H1 (cell line): ENCODE measurements around the gene PDIA3. TPM values are rescaled to one million over a fixed set of nuclear protein-coding genes. Genes with fewer than 3 reads are reported as not detected.

Source experiments
- CTCF ChIA-PET: fragments of 300-600 bp; sonication (Branson Sonifier 250); formaldehyde crosslinking; loops from one replicate; lab custom pipeline; 2021; ENCODE audit not compliant: partially characterized antibody; lab: Charles Lee
- POLR2A ChIA-PET: fragments of 300-600 bp; sonication (Branson Sonifier 250); formaldehyde crosslinking; loops from one replicate; lab custom pipeline; 2021; ENCODE audit warnings: inconsistent platforms; ENCODE audit not compliant: partially characterized antibody; lab: Charles Lee
- DNase-seq, 2 experiments: peaks; one replicate each; pipeline versions ENCODE4 v3.0.0 to v3.0.0-alpha.2; 2010 to 2022; ENCODE audit warnings: low spot score in 2 of 2, low read depth in 1 of 2, mixed read lengths in 1 of 2
- FAIRE-seq: peaks from 2 replicates; lab custom pipeline; 2011; peaks lifted over from hg19 to GRCh38; lab: Jason Lieb, UNC
- H2AFZ ChIP-seq: 2 replicates; pipeline ENCODE4 v1.8.1; 2012; ENCODE audit warnings: low read length, inconsistent platforms
- H2AK5ac ChIP-seq: 2 replicates; pipeline ENCODE4 v1.6.1; 2013; ENCODE audit warnings: low read depth, low read length
- H2BK120ac ChIP-seq: replicated peaks from 2 replicates; pipeline ENCODE3; 2013; ENCODE audit warnings: low read depth, low read length, inconsistent platforms
- H2BK12ac ChIP-seq: 2 replicates; pipeline ENCODE4 v1.6.1; 2013; ENCODE audit warnings: low read depth, low read length
- H2BK15ac ChIP-seq: 2 replicates; pipeline ENCODE4 v1.6.1; 2013; ENCODE audit warnings: low read length
- H2BK20ac ChIP-seq: 2 replicates; pipeline ENCODE4 v1.6.1; 2013; ENCODE audit warnings: low read length
- H2BK5ac ChIP-seq: 2 replicates; pipeline ENCODE4 v1.6.1; 2013; ENCODE audit warnings: low read depth, low read length
- H3K14ac ChIP-seq: 2 replicates; pipeline ENCODE4 v1.6.1; 2013; ENCODE audit warnings: inconsistent platforms; ENCODE audit not compliant: insufficient read length
- H3K18ac ChIP-seq: 2 replicates; pipeline ENCODE4 v1.6.1; 2013; ENCODE audit warnings: low read length; ENCODE audit errors: extremely low read depth
- H3K23ac ChIP-seq: 2 replicates; pipeline ENCODE4 v1.6.1; 2013; ENCODE audit warnings: inconsistent platforms; ENCODE audit not compliant: insufficient read length
- H3K23me2 ChIP-seq: 2 replicates; pipeline ENCODE4 v1.6.1; 2013; ENCODE audit warnings: low read depth, low read length
- H3K27ac ChIP-seq: 2 replicates; pipeline ENCODE4 v1.6.1; 2011; ENCODE audit warnings: low read depth, low read length, inconsistent platforms
- H3K27me3 ChIP-seq, 4 experiments: replicated peaks in 1 of 4; 1 replicate in 1 of 4; 2 replicates in 3 of 4; pipeline versions ENCODE4 v1.6.1 to v1.8.1; 2011 to 2013; ENCODE audit warnings: low read length in 3 of 4, mild to moderate bottlenecking in 3 of 4, inconsistent platforms in 2 of 4, mixed read lengths in 2 of 4, moderate library complexity in 1 of 4; ENCODE audit not compliant: control insufficient read depth in 3 of 4, insufficient read depth in 3 of 4; ENCODE audit errors: extremely low read depth in 1 of 4
- H3K36me3 ChIP-seq, 4 experiments: 2 replicates each; pipeline versions ENCODE4 v1.6.1 to v1.8.1; 2011 to 2013; ENCODE audit warnings: mild to moderate bottlenecking in 4 of 4, low read length in 3 of 4, moderate library complexity in 2 of 4, control low read depth in 1 of 4, inconsistent platforms in 1 of 4; ENCODE audit not compliant: insufficient read depth in 4 of 4, control insufficient read depth in 2 of 4
- H3K4ac ChIP-seq: replicated peaks from 2 replicates; pipeline ENCODE3; 2013; ENCODE audit warnings: low read length, low read depth, mixed read lengths, inconsistent platforms; ENCODE audit not compliant: insufficient read length
- H3K4me1 ChIP-seq, 4 experiments: replicated peaks in 1 of 4; 1 replicate in 1 of 4; 2 replicates in 3 of 4; pipeline versions ENCODE4 v1.6.1 to v1.8.1; 2011 to 2013; ENCODE audit warnings: low read length in 3 of 4, inconsistent platforms in 2 of 4, mixed read lengths in 1 of 4; ENCODE audit not compliant: insufficient read depth in 4 of 4, control insufficient read depth in 3 of 4
- H3K4me2 ChIP-seq, 2 experiments: 2 replicates each; pipeline versions ENCODE4 v1.6.1 to v1.8.1; 2011 to 2013; ENCODE audit warnings: low read depth in 2 of 2, low read length in 2 of 2, control low read depth in 1 of 2, inconsistent platforms in 1 of 2, mild to moderate bottlenecking in 1 of 2; ENCODE audit not compliant: insufficient read depth in 1 of 2
- H3K4me3 ChIP-seq, 4 experiments: fragments of 200-600, 300-600 bp in 1 of 4; sonication (generic), shearing (Covaris generic), sonication (Bioruptor Twin) in 1 of 4; 2 replicates each; pipeline versions ENCODE4 v1.5.1 to v1.8.1; 2011 to 2016; ENCODE audit warnings: low read length in 4 of 4, low read depth in 3 of 4, control low read depth in 2 of 4, inconsistent platforms in 2 of 4, mild to moderate bottlenecking in 2 of 4, mixed read lengths in 1 of 4, moderate library complexity in 1 of 4; ENCODE audit not compliant: insufficient read depth in 2 of 4; ENCODE audit errors: extremely low read depth in 1 of 4
- H3K56ac ChIP-seq: replicated peaks from 2 replicates; pipeline ENCODE3; 2013; ENCODE audit warnings: low read depth, mild to moderate bottlenecking, mixed read lengths, low read length, inconsistent platforms; ENCODE audit not compliant: insufficient read length
- H3K79me1 ChIP-seq: 2 replicates; pipeline ENCODE4 v1.6.1; 2013; ENCODE audit warnings: low read depth, low read length, control low read depth
- H3K79me2 ChIP-seq, 2 experiments: 2 replicates each; pipeline versions ENCODE4 v1.6.1 to v1.8.1; 2012 to 2013; ENCODE audit warnings: low read length in 2 of 2, mild to moderate bottlenecking in 2 of 2, inconsistent platforms in 1 of 2; ENCODE audit not compliant: insufficient read depth in 2 of 2, control insufficient read depth in 1 of 2
- H3K9ac ChIP-seq, 4 experiments: replicated peaks in 1 of 4; 1 replicate in 1 of 4; 2 replicates in 3 of 4; pipeline versions ENCODE4 v1.6.1 to v1.8.1; 2011 to 2013; ENCODE audit warnings: low read depth in 3 of 4, low read length in 3 of 4, control low read depth in 2 of 4, mild to moderate bottlenecking in 2 of 4, moderate library complexity in 2 of 4, inconsistent platforms in 1 of 4; ENCODE audit errors: extremely low read depth in 1 of 4
- H3K9me3 ChIP-seq, 2 experiments: 2 replicates each; pipeline versions ENCODE4 v1.6.1 to v1.8.1; 2012 to 2013; ENCODE audit warnings: mild to moderate bottlenecking in 2 of 2, moderate library complexity in 2 of 2, control low read depth in 1 of 2, inconsistent platforms in 1 of 2, low read depth in 1 of 2, low read length in 1 of 2, mixed read lengths in 1 of 2; ENCODE audit not compliant: insufficient read depth in 2 of 2
- H4K20me1 ChIP-seq, 2 experiments: replicated peaks in 1 of 2; 2 replicates each; pipeline versions ENCODE3 to v1.8.1; 2011 to 2013; ENCODE audit warnings: inconsistent platforms in 2 of 2, low read length in 2 of 2, mild to moderate bottlenecking in 1 of 2; ENCODE audit not compliant: insufficient read depth in 2 of 2, control insufficient read depth in 1 of 2
- H4K5ac ChIP-seq: 2 replicates; pipeline ENCODE4 v1.6.1; 2013; ENCODE audit warnings: low read length, low read depth, mixed read lengths, inconsistent platforms; ENCODE audit not compliant: insufficient read length
- H4K8ac ChIP-seq: 2 replicates; pipeline ENCODE4 v1.8.0; 2013; ENCODE audit warnings: mild to moderate bottlenecking, moderate library complexity, low read length, inconsistent platforms; ENCODE audit not compliant: insufficient read depth; ENCODE audit errors: extremely low read depth
- H4K91ac ChIP-seq: replicated peaks from 2 replicates; pipeline ENCODE3; 2013; ENCODE audit warnings: low read length, mixed read lengths, inconsistent platforms; ENCODE audit not compliant: insufficient read length
- ASH2L ChIP-seq: fragments of 200-600, 300-600 bp; sonication (generic); IDR thresholded peaks from one replicate; pipeline ENCODE4 v1.7.1; 2017; ENCODE audit warnings: low read length
- EGR1 ChIP-seq: IDR thresholded peaks from 2 replicates; pipeline ENCODE4 v1.6.1; 2011; ENCODE audit warnings: low read depth, low read length, borderline replicate concordance
- EZH2 ChIP-seq: fragments of 200-600 bp; sonication (generic); IDR thresholded peaks from 2 replicates; pipeline ENCODE4 v1.7.1; 2012; ENCODE audit warnings: low read depth, mild to moderate bottlenecking, moderate library complexity, low read length, inconsistent platforms; ENCODE audit not compliant: severe bottlenecking
- KDM4A ChIP-seq: IDR thresholded peaks from one replicate; pipeline ENCODE4 v1.7.1; 2012; ENCODE audit warnings: low read depth, mild to moderate bottlenecking, moderate library complexity, low read length, inconsistent platforms; ENCODE audit not compliant: severe bottlenecking
- PHF8 ChIP-seq: fragments of 200-600 bp; sonication (generic); conservative IDR thresholded peaks from 2 replicates; pipeline ENCODE4 v1.7.1; 2012; ENCODE audit warnings: low read depth, mild to moderate bottlenecking, inconsistent platforms, low read length, moderate library complexity
- RAD21 ChIP-seq, 2 experiments: IDR thresholded peaks in 1 of 2; conservative IDR thresholded peaks in 1 of 2; 2 replicates each; pipeline ENCODE4 v1.6.1; 2011; ENCODE audit warnings: low read depth in 2 of 2, low read length in 2 of 2, improper control_type of control experiment in 1 of 2, inconsistent platforms in 1 of 2, mild to moderate bottlenecking in 1 of 2, moderate library complexity in 1 of 2
- SAP30 ChIP-seq: fragments of 300-600 bp; sonication (generic); IDR thresholded peaks from 2 replicates; pipeline ENCODE4 v1.7.1; 2012; ENCODE audit warnings: low read length, moderate library complexity, mild to moderate bottlenecking, inconsistent platforms; ENCODE audit not compliant: insufficient read depth, insufficient replicate concordance
- SIN3A ChIP-seq, 2 experiments: IDR thresholded peaks in 1 of 2; conservative IDR thresholded peaks in 1 of 2; 2 replicates each; pipeline ENCODE4 v1.6.1; 2011 to 2012; ENCODE audit warnings: low read length in 2 of 2, improper control_type of control experiment in 1 of 2, low read depth in 1 of 2, mild to moderate bottlenecking in 1 of 2
- WGBS, 2 experiments: shearing (Covaris generic) in 1 of 2; methylation state at CpG; one replicate each; pipeline versions ENCODE4 v1.1.6 to v1.1.7; 2013 to 2015; ENCODE audit warnings: low lambda C conversion rate in 2 of 2, mixed read lengths in 2 of 2, inconsistent platforms in 1 of 2, low coverage in 1 of 2, missing lambda C conversion rate in 1 of 2; ENCODE audit not compliant: insufficient replicate concordance in 2 of 2, insufficient coverage in 1 of 2, insufficient read length in 1 of 2; ENCODE audit errors: extremely low coverage in 1 of 2, missing lambda C conversion rate in 1 of 2; 5-methylcytosine and 5-hydroxymethylcytosine counted together
- polyA plus RNA-seq, 7 experiments: library from polyadenylated mRNA; depleted of rRNA in 3 of 7; stranded (reverse) in 5 of 7; unstranded in 2 of 7; fragments of >200 nt in 5 of 7; fragments of 200-250 nt in 2 of 7; gene quantifications; 1 replicate in 5 of 7; 2 replicates in 1 of 7; 4 replicates in 1 of 7; pipeline versions ENCODE4 v1.2.1 to v1.2.3, GENCODE V29; 2011 to 2013; ENCODE audit warnings: missing spikeins in 2 of 7, mixed read lengths in 2 of 7
- total RNA-seq: library from RNA; stranded (reverse); fragmentation: NEBNext Ultra II Directional; extraction: Animal tissue kit (Norgen Biotek cat#: 25700); gene quantifications from 2 replicates; pipeline ENCODE4 v1.2.1, GENCODE V29; 2021
- TF ChIP-seq, protein P1 (sequence below): IDR thresholded peaks from 2 replicates; pipeline ENCODE4 v1.6.1; 2011; ENCODE audit warnings: low read length, improper control_type of control experiment

The PDIA3 gene
- total and polyA plus RNA-seq, 2 of the 8 experiments (the other 6 are each of a cell fraction or from before 2014, with no cell fraction given) = 90.4 to 655 TPM

DNA sequence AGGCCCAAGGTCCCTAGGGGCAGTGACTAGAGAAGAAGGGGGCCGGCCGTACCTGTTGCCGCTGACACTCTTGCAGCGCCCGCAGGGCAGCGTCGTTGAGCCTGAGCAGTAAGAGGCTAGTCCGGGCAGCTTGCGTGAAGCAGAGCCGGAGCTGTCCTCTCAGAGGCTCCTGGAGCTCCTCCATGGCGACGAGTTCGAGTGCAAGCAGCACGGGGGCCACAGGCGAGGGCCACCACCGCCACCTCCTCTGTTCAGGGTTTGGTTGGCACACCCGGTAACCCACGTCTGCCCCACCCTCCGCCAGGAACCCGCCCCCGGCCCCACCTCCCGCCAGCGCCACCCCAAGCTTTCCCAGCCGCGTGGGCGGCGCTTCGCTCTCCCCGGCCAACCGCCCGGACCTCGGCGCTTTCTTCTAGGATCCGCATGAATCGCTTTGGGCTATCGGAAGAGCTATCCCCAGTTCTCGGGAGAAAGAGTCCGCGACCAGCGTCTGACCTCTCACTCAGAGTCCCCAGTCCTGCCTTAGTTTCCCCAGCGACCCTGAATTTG lies 30.6 kb downstream of the PDIA3 start, which contains the start of gene ELL3:
Gene ELL3, minus strand, starts transcription at position 249 of the 549 bp plus-strand sequence. Its CDS starts 65 bp downstream, at position 184.
- Histone ChIP-seq H2AFZ (peak within 1 kb of the TSS; percentile 77; the same call in 1 of the 2 replicates), H2BK5ac (peak within 1 kb of the TSS; percentile 60; the same call in 1 of the 2 replicates), H2BK20ac (no peak within 1 kb of the TSS), H2BK120ac (no peak within 1 kb of the TSS), H3K27ac (no peak within 1 kb of the TSS), H3K4me2 (peak within 1 kb of the TSS; percentile 83 to 98), H4K5ac (peak within 1 kb of the TSS; percentile 69), H2BK15ac (peak within 1 kb of the TSS; percentile 99), H2BK12ac (peak within 1 kb of the TSS; percentile 50; the same call in 1 of the 2 replicates), H3K36me3 (peaks cover 10 to 23% (median 15%) of the 10 kb centered on the region in 4 experiments), H3K14ac (no peak within 1 kb of the TSS), H3K4me3 (peak within 1 kb of the TSS; percentile 51 to 78 (median 71)), H3K9ac (peak within 1 kb of the TSS in 3 of 4 experiments; percentile 10 to 45 (median 40); a peak in 5 of 7 replicates), H3K4ac (no peak within 1 kb of the TSS), H2AK5ac (no peak within 1 kb of the TSS), H3K79me2 (no peaks in the 10 kb centered on the region), H3K23ac (no peak within 1 kb of the TSS), H3K56ac (peak within 1 kb of the TSS; percentile 67), H3K4me1 (peaks cover 0 to 12% (median 5%) of the 10 kb centered on the region in 4 experiments; a peak in 5 of 7 replicates), H3K9me3 (no peaks in the 10 kb centered on the region), H3K18ac (peak within 1 kb of the TSS; percentile 96), H4K20me1 (peaks cover 0 to 3% of the 10 kb centered on the region in 2 experiments), H3K27me3 (peaks cover 0 to 2% (median 0%) of the 10 kb centered on the region in 4 experiments; a peak in 2 of 7 replicates), H4K91ac (peak within 1 kb of the TSS; percentile 70), H4K8ac (peak within 1 kb of the TSS; percentile 91), H3K23me2 (peaks cover 12% of the 10 kb centered on the region), H3K79me1 (no peaks in the 10 kb centered on the region)
- ChIA-PET CTCF (interaction anchor here (0.8 to 4.8 kb wide), 10 partner anchors 9 to 261 kb away, joined by 3 to 50 read pairs (median 5); partner anchors contain the start of genes HYPK, SERF2 and SERINC4), POLR2A (interaction anchor here (0.7 to 4.8 kb wide), 9 partner anchors 8 to 104 kb away, joined by 3 to 54 read pairs (median 3); partner anchors contain the start of genes HYPK, MFAP1, SERF2 and SERINC4)
- 6% methylated on average over 22 of the region's 41 CpGs; no CpG with 5 or more reads in 1 of the 2 experiments for WGBS, 2 experiments
- DNase-seq (peak in 1 of 2 experiments; percentile 33), FAIRE-seq (no peak)
- TF ChIP-seq EZH2 (no peak), ASH2L (peak; percentile 17), EGR1 (peak; percentile 55; the same call in 1 of the 2 replicates), KDM4A (peak; percentile 29), PHF8 (0 out of 2 replicates have a peak, but pooled peaks have one; percentile 19), SIN3A (conservative IDR thresholded peaks at IDR 0.05 in 1 of 2, IDR thresholded peaks at IDR 0.05 in 1 of 2; ENCODE audit: low read depth in 1 of 2, low read length in 2 of 2) (peak in 1 of 2 experiments; percentile 52; a peak in 1 of 4 replicates), SAP30 (peak; percentile 17), RAD21 (IDR thresholded peaks at IDR 0.05 in 1 of 2, conservative IDR thresholded peaks at IDR 0.05 in 1 of 2; ENCODE audit: low read depth in 2 of 2, low read length in 2 of 2) (no peak)
- TF ChIP-seq, protein P1, sequence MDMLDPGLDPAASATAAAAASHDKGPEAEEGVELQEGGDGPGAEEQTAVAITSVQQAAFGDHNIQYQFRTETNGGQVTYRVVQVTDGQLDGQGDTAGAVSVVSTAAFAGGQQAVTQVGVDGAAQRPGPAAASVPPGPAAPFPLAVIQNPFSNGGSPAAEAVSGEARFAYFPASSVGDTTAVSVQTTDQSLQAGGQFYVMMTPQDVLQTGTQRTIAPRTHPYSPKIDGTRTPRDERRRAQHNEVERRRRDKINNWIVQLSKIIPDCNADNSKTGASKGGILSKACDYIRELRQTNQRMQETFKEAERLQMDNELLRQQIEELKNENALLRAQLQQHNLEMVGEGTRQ = no peak
